HG03159 (cell line): ENCODE results near the gene C14orf180.

ENCODE experiments used
- ATAC-seq: cut with Tn5 transposase; IDR thresholded peaks from one replicate; pipeline ENCODE4 v1.9.1; 2021; ENCODE audit warnings: mild to moderate bottlenecking, moderate library complexity; ENCODE audit not compliant: unreplicated experiment

The C14orf180 gene

GRCh38 chr14:104560586-104560945 is 19.0 kb upstream of the C14orf180 start:
- no peak for ATAC-seq

DNA sequence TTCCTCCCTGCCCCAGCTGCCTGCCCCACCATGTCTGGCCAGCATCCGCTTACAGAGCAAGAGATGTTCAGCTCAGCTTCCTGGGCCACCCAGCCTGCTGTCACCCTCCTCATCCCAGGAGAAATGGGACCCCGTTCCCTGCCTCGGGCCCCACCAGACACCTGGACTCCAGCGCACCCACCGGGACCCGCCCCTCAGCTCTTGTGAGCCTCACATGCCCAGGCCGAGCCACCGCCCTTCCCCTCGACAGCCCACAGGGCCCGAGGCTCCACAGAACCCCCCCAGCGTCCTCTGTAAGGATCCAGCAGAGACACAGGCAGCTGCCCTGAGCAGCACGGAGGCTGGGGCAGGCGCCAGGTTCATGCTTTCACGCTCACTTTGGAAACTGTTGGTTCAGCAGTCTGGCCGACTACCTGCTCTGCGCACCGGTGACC is 18.4 kb upstream of the C14orf180 start:
- ATAC-seq, result no peak

- ATAC-seq, result no peak
Measured at GRCh38 chr14:104561632-104562495, 17.7 kb upstream of the C14orf180 start.

GRCh38 chr14:104562606-104563005 is 17.0 kb upstream of the C14orf180 start:
- ATAC-seq, result no peak

- ATAC-seq, result no peak
Measured at GRCh38 chr14:104563191-104563741, 16.3 kb upstream of the C14orf180 start.

- no peak for ATAC-seq
Measured at GRCh38 chr14:104563742-104564615, 15.6 kb upstream of the C14orf180 start.

GRCh38 chr14:104564744-104565679 is 14.6 kb upstream of the C14orf180 start:
- ATAC-seq, result no peak

DNA sequence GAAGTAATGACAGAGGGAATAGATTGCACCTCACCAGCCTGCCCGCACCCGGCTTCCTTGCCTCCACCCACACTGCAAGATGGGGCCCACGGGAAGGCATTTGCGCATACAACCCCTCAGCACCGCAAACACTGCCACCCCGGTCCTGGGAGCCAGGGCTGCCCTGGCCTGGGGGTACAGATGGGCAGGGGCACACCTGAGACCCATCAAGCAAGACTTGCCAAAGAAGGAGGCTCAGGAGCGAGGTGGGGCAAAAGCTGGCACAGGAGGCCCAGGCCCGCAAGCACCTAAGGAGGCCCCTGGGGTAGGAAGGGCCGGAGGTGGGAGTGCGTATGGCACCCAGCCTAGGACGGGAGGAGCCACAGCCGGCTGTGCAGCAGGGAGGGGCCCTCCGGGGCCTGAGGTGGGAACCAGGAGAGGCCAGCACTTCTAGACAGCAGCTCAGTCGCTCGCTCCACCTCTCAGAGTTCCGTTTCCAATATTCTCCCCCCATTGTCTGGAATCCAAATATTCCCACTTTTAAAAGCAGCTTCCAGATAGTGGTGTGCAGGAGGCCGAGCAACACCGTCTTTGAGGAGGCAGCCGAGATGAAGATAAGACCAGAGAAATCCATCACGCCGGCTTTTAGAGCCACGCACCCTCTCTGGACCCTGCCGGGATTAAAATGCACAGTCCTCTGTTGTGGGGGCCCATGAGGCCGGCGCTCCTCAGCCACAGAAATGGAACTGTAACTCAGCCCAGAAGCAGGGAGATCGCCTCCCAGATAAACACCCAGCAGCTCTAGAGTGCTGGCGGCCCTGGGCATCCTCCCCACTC is 12.2 kb upstream of the C14orf180 start:
- no peak for ATAC-seq

DNA sequence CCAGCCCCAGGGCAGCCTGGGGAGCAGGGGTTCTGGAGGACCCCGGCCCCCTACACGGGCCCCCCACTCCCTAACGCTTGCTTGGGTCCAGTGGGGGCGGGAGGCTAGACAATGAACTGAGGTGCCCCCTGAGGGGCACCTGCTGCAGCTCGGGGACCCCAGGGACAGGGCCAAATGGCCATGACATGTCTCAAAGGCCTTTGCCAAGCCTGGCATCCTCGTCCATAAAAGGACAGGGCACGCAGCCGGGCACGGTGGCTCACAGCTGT is 11.7 kb upstream of the C14orf180 start:
- ATAC-seq, result no peak

DNA sequence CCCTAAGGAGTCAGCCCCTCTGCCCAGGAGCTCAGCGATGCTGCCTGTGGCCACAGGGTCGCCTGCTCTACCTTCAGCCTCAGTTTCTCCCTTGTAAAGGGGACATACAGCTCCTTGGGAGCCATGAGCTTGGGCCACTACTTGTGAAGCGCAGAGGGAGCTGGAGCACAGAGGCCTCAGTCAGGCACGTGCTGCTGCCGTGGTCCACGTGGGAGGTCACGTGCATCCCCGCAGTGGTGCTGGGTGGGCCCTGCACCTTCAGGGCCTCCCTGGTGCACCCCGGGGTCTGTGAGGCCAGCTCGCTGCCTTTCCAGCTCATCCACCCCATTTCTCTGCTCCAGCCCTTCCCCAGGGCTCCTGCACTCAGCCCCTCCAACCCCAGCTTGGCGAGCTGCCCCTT is 10.9 kb upstream of the C14orf180 start:
- no peak for ATAC-seq

DNA sequence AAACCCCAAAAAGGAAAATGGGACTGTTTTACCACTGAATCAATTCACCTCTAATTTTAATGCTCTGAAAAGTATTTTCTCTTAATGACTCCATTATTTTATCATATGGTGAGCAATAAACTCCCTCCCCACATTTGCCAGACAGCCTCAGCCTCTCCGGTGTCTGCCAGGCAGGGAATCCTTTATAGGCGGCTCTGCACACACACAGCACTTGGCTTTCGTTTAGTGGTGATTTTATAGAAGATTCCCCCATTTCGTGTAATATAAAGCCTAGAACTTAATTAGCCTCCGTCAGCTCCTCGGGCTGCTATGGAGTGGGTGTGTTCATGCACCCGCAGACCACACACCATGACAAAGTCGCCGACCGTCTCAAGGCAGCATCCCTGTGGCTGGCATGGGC is 10.1 kb upstream of the C14orf180 start:
- no peak for ATAC-seq

GRCh38 chr14:104571246-104571645 is 8.3 kb upstream of the C14orf180 start:
- no peak for ATAC-seq

- no peak for ATAC-seq
Measured at GRCh38 chr14:104572024-104572626, 7.4 kb upstream of the C14orf180 start.

DNA sequence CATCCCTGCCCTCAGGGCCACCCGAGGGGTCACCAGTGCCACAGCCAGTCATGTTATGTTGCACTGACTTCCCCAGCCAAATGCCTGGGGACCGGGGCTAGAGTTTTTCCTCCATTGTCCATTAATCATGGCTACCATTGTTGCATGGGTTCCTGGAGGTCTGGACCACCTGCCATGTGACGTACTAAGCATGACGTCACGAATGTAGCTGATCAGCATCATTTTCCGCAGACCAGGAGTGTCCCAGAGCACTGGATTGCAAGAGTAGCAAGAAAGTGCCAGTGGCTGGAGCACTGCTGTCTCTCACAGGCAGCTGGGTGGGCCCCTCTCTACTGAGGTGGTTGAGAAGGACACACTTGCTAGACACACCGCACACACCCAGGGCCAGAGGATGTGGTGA is 6.9 kb upstream of the C14orf180 start:
- ATAC-seq, result no peak

GRCh38 chr14:104573930-104574329 is 5.6 kb upstream of the C14orf180 start:
- no peak for ATAC-seq

DNA sequence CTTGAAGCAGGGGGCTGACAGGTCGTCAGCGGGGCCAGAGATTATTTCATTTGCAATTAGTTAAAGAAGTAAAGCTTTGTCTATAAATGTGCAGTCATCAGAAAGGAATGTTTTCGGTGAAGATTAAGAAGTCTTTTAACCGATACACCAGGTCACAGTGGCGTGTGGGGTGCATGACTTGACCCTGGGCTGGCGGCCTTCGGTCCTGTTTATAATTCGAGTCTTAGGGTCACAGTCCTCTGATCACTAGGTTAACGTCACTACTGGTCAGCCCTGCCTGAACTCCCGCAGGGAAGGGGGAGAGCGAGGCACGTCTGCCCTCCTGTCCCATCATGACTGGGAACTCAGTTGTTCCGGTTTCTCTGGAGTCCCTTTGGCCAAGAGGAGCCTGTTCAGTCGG is 5.0 kb upstream of the C14orf180 start:
- no peak for ATAC-seq

- ATAC-seq, result no peak
Measured at GRCh38 chr14:104574978-104575583, 4.5 kb upstream of the C14orf180 start.

- no peak for ATAC-seq
Measured at GRCh38 chr14:104576232-104576969, 3.2 kb upstream of the C14orf180 start.

- no peak for ATAC-seq
Measured at GRCh38 chr14:104576970-104577332, 2.6 kb upstream of the C14orf180 start.
